Neural cell (in vitro differentiated cells): ENCODE results near the gene C3orf70.

Experiments
- EP300 ChIP-seq: fragments of 450-650 bp; conservative IDR thresholded peaks from 2 replicates; pipeline ENCODE4 v1.6.1; 2014; ENCODE audit warnings: antibody characterized with exemption, mild to moderate bottlenecking, moderate library complexity; ENCODE audit not compliant: poor library complexity, severe bottlenecking
- EZH2 ChIP-seq: fragments of 200-600, 300-800 bp; shearing (Covaris generic), sonication (generic); IDR thresholded peaks from 2 replicates; pipeline ENCODE4 v1.6.1; 2014; ENCODE audit warnings: antibody characterized with exemption, low read length, borderline replicate concordance, mild to moderate bottlenecking; ENCODE audit not compliant: insufficient read depth, poor library complexity, severe bottlenecking
- MXI1 ChIP-seq: fragments of 450-650 bp; conservative IDR thresholded peaks from 2 replicates; pipeline ENCODE4 v1.6.1; 2014; ENCODE audit warnings: antibody characterized with exemption, mild to moderate bottlenecking; ENCODE audit not compliant: poor library complexity, severe bottlenecking
- POLR2AphosphoS5 ChIP-seq: IDR thresholded peaks from 2 replicates; pipeline ENCODE4 v1.6.1; 2012
- RAD21 ChIP-seq: fragments of 450-650 bp; conservative IDR thresholded peaks from 2 replicates; pipeline ENCODE4 v1.6.1; 2014; ENCODE audit warnings: antibody characterized with exemption, mild to moderate bottlenecking, moderate library complexity
- SMC3 ChIP-seq: fragments of 450-650 bp; conservative IDR thresholded peaks from 2 replicates; pipeline ENCODE4 v1.6.1; 2014; ENCODE audit warnings: antibody characterized with exemption, mild to moderate bottlenecking, moderate library complexity; ENCODE audit not compliant: poor library complexity
- TF ChIP-seq, protein P1 (sequence below): fragments of 450-650 bp; IDR thresholded peaks from 2 replicates; pipeline ENCODE4 v1.5.1; 2014; ENCODE audit warnings: antibody characterized with exemption, mild to moderate bottlenecking, moderate library complexity; ENCODE audit not compliant: poor library complexity, severe bottlenecking

DNA sequence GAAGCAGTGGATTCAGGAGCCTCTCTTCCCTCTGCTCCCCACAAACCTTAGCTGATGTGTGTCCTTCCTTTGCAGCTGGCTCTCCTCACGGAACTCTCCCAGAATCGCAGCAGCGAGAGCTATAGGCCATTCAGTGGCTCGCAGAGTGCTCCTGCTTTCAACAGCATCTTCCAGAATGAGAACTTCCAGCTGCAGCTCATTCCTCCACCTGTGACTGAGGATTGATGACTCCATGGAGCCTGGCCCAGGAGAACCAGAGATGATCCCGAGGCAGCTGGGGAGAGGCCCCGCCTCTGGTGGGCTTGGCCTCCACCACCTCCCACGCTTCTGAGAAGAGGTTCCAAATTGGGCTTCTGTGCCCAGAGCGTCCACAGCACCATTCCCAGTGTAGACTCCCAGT, 101.1 kb downstream of the C3orf70 start:
- TF ChIP-seq POLR2AphosphoS5, result no peak
- TF ChIP-seq, protein P1, sequence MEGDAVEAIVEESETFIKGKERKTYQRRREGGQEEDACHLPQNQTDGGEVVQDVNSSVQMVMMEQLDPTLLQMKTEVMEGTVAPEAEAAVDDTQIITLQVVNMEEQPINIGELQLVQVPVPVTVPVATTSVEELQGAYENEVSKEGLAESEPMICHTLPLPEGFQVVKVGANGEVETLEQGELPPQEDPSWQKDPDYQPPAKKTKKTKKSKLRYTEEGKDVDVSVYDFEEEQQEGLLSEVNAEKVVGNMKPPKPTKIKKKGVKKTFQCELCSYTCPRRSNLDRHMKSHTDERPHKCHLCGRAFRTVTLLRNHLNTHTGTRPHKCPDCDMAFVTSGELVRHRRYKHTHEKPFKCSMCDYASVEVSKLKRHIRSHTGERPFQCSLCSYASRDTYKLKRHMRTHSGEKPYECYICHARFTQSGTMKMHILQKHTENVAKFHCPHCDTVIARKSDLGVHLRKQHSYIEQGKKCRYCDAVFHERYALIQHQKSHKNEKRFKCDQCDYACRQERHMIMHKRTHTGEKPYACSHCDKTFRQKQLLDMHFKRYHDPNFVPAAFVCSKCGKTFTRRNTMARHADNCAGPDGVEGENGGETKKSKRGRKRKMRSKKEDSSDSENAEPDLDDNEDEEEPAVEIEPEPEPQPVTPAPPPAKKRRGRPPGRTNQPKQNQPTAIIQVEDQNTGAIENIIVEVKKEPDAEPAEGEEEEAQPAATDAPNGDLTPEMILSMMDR, result no peak
- no peak for TF ChIP-seq EP300
- TF ChIP-seq EZH2, result no peak
- TF ChIP-seq RAD21, result no peak
- no peak for TF ChIP-seq SMC3
- TF ChIP-seq MXI1, result no peak
